Sigmoid colon (tissue), 4 donors: ENCODE data around the gene EXOC6.

Source experiments
- CTCF ChIP-seq, 4 experiments: fragments of 450-650 bp in 3 of 4; fragments of 200-600 bp in 1 of 4; IDR thresholded peaks; one replicate each; pipeline ENCODE4 v1.5.1; 2016 to 2019; ENCODE audit warnings: antibody characterized with exemption in 4 of 4, mild to moderate bottlenecking in 3 of 4, moderate library complexity in 2 of 4
- EP300 ChIP-seq, 4 donors: sonication (generic); formaldehyde crosslinking; IDR thresholded peaks; one replicate each; pipeline ENCODE4 v1.6.1; 2017; ENCODE audit warnings: antibody characterized with exemption in 4 of 4
- POLR2A ChIP-seq, 2 donors: fragments of 450-650 bp; IDR thresholded peaks; one replicate each; pipeline ENCODE4 v1.6.1; 2016; ENCODE audit warnings: antibody characterized with exemption in 2 of 2, mild to moderate bottlenecking in 2 of 2, moderate library complexity in 2 of 2
- POLR2AphosphoS5 ChIP-seq, 4 donors: sonication (generic); formaldehyde crosslinking; IDR thresholded peaks; one replicate each; pipeline ENCODE4 v1.6.1; 2017; ENCODE audit warnings: antibody characterized with exemption in 4 of 4

GRCh38 chr10:92851003-92851402 is 2.7 kb downstream of the EXOC6 start:
- TF ChIP-seq CTCF (IDR thresholded peaks at IDR 0.05) = no peak
- TF ChIP-seq POLR2A (IDR thresholded peaks at IDR 0.05) = no peak
- no peak for TF ChIP-seq EP300 (IDR thresholded peaks at IDR 0.05)
- no peak for TF ChIP-seq POLR2AphosphoS5 (IDR thresholded peaks at IDR 0.05)
